Measurements from ENCODE around the gene HOXB5. TPM values are rescaled to one million over a fixed set of nuclear protein-coding genes. Genes with fewer than 3 reads are reported as not detected.

The HOXB5 gene
- total RNA-seq, 1 experiment from 2014 or later: not detected

- H4K91ac ChIP-seq (ENCODE audit: insufficient read length, low read depth, low read length): no peak overlapping the region
- H2BK5ac ChIP-seq (ENCODE audit: insufficient read length, low read length): no peak overlapping the region
- H3K27ac Mint-ChIP-seq: no peak overlapping the region
- H3K4me2 ChIP-seq (ENCODE audit: insufficient read depth, insufficient read length, low read length): no peak overlapping the region
- H2BK12ac ChIP-seq (ENCODE audit: insufficient read length, low read depth, low read length): no peak overlapping the region
- peaks cover 100% of the 10 kb centered on the region for H3K27me3 Mint-ChIP-seq (ENCODE audit: low read depth)
- H3K27me3 ChIP-seq (ENCODE audit: insufficient read depth, low read length): peaks cover 97% of the 10 kb centered on the region
- H3K79me2 ChIP-seq (ENCODE audit: insufficient read depth, low read length): no peaks in the 10 kb centered on the region
- no peak overlapping the region; a peak in 1 of 5 replicates for H3K4me3 Mint-ChIP-seq
- H2AFZ ChIP-seq (ENCODE audit: low read length): no peak overlapping the region
- H3K4me1 ChIP-seq (ENCODE audit: insufficient read depth, low read length): no peaks in the 10 kb centered on the region; the same call in 1 of the 2 replicates
- peaks cover 0 to 2% (median 0%) of the 10 kb centered on the region in 3 experiments; a peak in 1 of 7 replicates for H3K36me3 Mint-ChIP-seq (ENCODE audit: insufficient read depth in 1 of 3, low read depth in 3 of 3)
- no peak overlapping the region for H3K18ac ChIP-seq (ENCODE audit: insufficient read length, low read depth, low read length)
- no peak for TF ChIP-seq CTCF (conservative IDR thresholded peaks at IDR 0.05)
- no peaks in the 10 kb centered on the region for H4K20me1 ChIP-seq (ENCODE audit: control insufficient read depth, insufficient read depth, insufficient read length)
- H4K8ac ChIP-seq (replicated peaks; ENCODE audit: insufficient read length, low read depth, low read length): no peak overlapping the region
- peaks cover 3 to 23% of the 10 kb centered on the region in 2 experiments; a peak in 3 of 5 replicates for H3K9me3 Mint-ChIP-seq
- H2AK5ac ChIP-seq (ENCODE audit: insufficient read length, low read length): no peak overlapping the region
- H3K27ac ChIP-seq (ENCODE audit: insufficient read length, low read depth, low read length): no peak overlapping the region
- no peak overlapping the region for H2BK120ac ChIP-seq (ENCODE audit: low read depth, low read length, poor library complexity, severe bottlenecking)
- no peak for DNase-seq
- H3K23ac ChIP-seq (ENCODE audit: insufficient read length, low read depth, low read length): no peak overlapping the region
- H3K79me1 ChIP-seq (ENCODE audit: insufficient read depth, low read depth, low read length, poor library complexity, severe bottlenecking): no peaks in the 10 kb centered on the region
- peaks cover 4 to 21% of the 10 kb centered on the region in 2 experiments for H3K4me1 Mint-ChIP-seq
- no peak overlapping the region for H3K56ac ChIP-seq (ENCODE audit: insufficient read length, low read depth, low read length)
- no peak overlapping the region for H2BK20ac ChIP-seq (ENCODE audit: low read depth, low read length, poor library complexity, severe bottlenecking)
- H4K5ac ChIP-seq (ENCODE audit: insufficient read length, low read depth, low read length): no peak overlapping the region
- H2BK15ac ChIP-seq (ENCODE audit: low read depth, low read length): no peak overlapping the region
- H3K9me3 ChIP-seq (ENCODE audit: control insufficient read depth, low read depth, low read length): no peaks in the 10 kb centered on the region
- H3K14ac ChIP-seq (ENCODE audit: insufficient read depth, low read length): no peak overlapping the region
- no CpG with 5 or more reads among the region's 41 CpGs for WGBS (ENCODE audit: extremely low coverage, insufficient read length, low lambda C conversion rate)
- peaks cover 5% of the 10 kb centered on the region for H3K23me2 ChIP-seq (ENCODE audit: insufficient read length, low read depth, low read length, poor library complexity, severe bottlenecking)
- H3K4ac ChIP-seq (ENCODE audit: low read depth, low read length): no peak overlapping the region
- no peak overlapping the region for H3T11ph ChIP-seq (ENCODE audit: low read length)
- no peak overlapping the region for H3K9ac ChIP-seq (ENCODE audit: extremely low read depth, insufficient read length, low read length)
These were observed 28.1 kb upstream of the HOXB5 start for GRCh38 chr17:48621410-48622392.
